HepG2 (cell line): ENCODE results near the gene TPD52L2. TPM values are rescaled to one million over a fixed set of nuclear protein-coding genes. Genes with fewer than 3 reads are reported as not detected.
A peak's percentile ranks its signal among the peaks of the same experiment; 100 is the strongest.

Source experiments
- AHR ChIP-seq: IDR thresholded peaks from 2 replicates; pipeline ENCODE4 v1.6.1; 2018; ENCODE audit warnings: missing genetic modification reagents, missing compliant biosample characterization
- FLYWCH1 ChIP-seq: sonication (generic); formaldehyde crosslinking; IDR thresholded peaks from 2 replicates; pipeline ENCODE4 v1.8.1; 2023; ENCODE audit warnings: mild to moderate bottlenecking, missing genetic modification reagents
- GABPB1 ChIP-seq: IDR thresholded peaks from 2 replicates; pipeline ENCODE4 v1.6.1; 2016; ENCODE audit warnings: mild to moderate bottlenecking, missing genetic modification reagents, moderate library complexity, missing compliant biosample characterization
- HDAC1 ChIP-seq: sonication (generic); formaldehyde crosslinking; IDR thresholded peaks from 2 replicates; pipeline ENCODE4 v1.5.1; 2020; ENCODE audit warnings: mild to moderate bottlenecking, missing genetic modification reagents
- HMG20A ChIP-seq: IDR thresholded peaks from 2 replicates; pipeline ENCODE4 v1.6.1; 2016; ENCODE audit warnings: borderline replicate concordance
- MAZ ChIP-seq, 2 experiments: sonication (generic) in 1 of 2; formaldehyde crosslinking in 1 of 2; IDR thresholded peaks; 2 replicates each; pipeline versions ENCODE4 v1.5.0 to v1.6.1; 2012 to 2020; ENCODE audit warnings: low read depth in 2 of 2, mild to moderate bottlenecking in 2 of 2, borderline replicate concordance in 1 of 2, improper control_type of control experiment in 1 of 2, low read length in 1 of 2, missing genetic modification reagents in 1 of 2, moderate library complexity in 1 of 2
- NFIB ChIP-seq: sonication (generic); formaldehyde crosslinking; IDR thresholded peaks from 2 replicates; pipeline ENCODE4 v1.9.0; 2021; ENCODE audit warnings: missing genetic modification reagents, mild to moderate bottlenecking, borderline replicate concordance
- RARG ChIP-seq: sonication (generic); formaldehyde crosslinking; IDR thresholded peaks from 2 replicates; pipeline ENCODE4 v1.4.0; 2020; ENCODE audit warnings: low read depth, mild to moderate bottlenecking, missing genetic modification reagents
- SATB2 ChIP-seq: sonication (generic); formaldehyde crosslinking; IDR thresholded peaks from 2 replicates; pipeline ENCODE4 v1.5.0; 2020; ENCODE audit warnings: missing genetic modification reagents
- SNAPC2 ChIP-seq: sonication (generic); formaldehyde crosslinking; IDR thresholded peaks from 2 replicates; pipeline ENCODE4 v1.8.1; 2022; ENCODE audit warnings: mild to moderate bottlenecking, missing genetic modification reagents
- SRF ChIP-seq: IDR thresholded peaks from 2 replicates; pipeline ENCODE4 v1.6.1; 2011; ENCODE audit warnings: mild to moderate bottlenecking, low read depth, low read length, moderate library complexity
- SRSF1 ChIP-seq: fragments of 200-400 bp; formaldehyde crosslinking; optimal IDR thresholded peaks from 2 replicates; pipeline ENCODE3; 2017; ENCODE audit warnings: mild to moderate bottlenecking, low read depth, low read length, moderate library complexity
- ZKSCAN8 ChIP-seq: IDR thresholded peaks from 2 replicates; pipeline ENCODE4 v1.6.1; 2016; ENCODE audit warnings: borderline replicate concordance, missing genetic modification reagents, missing compliant biosample characterization
- ZNF333 ChIP-seq: sonication (generic); formaldehyde crosslinking; IDR thresholded peaks from 2 replicates; pipeline ENCODE4 v1.4.0; 2020; ENCODE audit warnings: mild to moderate bottlenecking, missing genetic modification reagents, borderline replicate concordance
- ZNF777 ChIP-seq: sonication (generic); formaldehyde crosslinking; IDR thresholded peaks from 2 replicates; pipeline ENCODE4 v1.4.0; 2020; ENCODE audit warnings: missing genetic modification reagents
- polyA plus RNA-seq, 8 experiments: library from polyadenylated mRNA; depleted of rRNA in 3 of 8; stranded (reverse) in 7 of 8; unstranded in 1 of 8; fragments of >200 nt; fragmentation: Illumina TruSeq in 4 of 8; extraction: Trizol in 4 of 8; gene quantifications; 2 replicates each; pipeline versions ENCODE4 v1.2.1 to v1.2.3, GENCODE V29; 2011 to 2016; ENCODE audit warnings: low read depth in 4 of 8, missing spikeins in 1 of 8, mixed read lengths in 1 of 8; ENCODE audit not compliant: insufficient read depth in 1 of 8
- total RNA-seq, 5 experiments: library from RNA; depleted of rRNA; stranded (reverse); fragments of >200 nt; fragmentation: Illumina TruSeq; extraction: Trizol; gene quantifications; 2 replicates each; pipeline ENCODE4 v1.2.3, GENCODE V29; 2016; ENCODE audit warnings: low read depth in 1 of 5
- TF ChIP-seq, protein P1 (sequence below): IDR thresholded peaks from 2 replicates; pipeline ENCODE4 v1.6.1; 2018; ENCODE audit warnings: missing genetic modification reagents, mild to moderate bottlenecking, missing compliant biosample characterization
- TF ChIP-seq, protein P2 (sequence below): sonication (generic); formaldehyde crosslinking; IDR thresholded peaks from 2 replicates; pipeline ENCODE4 v1.4.0; 2020; ENCODE audit warnings: missing genetic modification reagents, borderline replicate concordance
- TF ChIP-seq, protein P3 (sequence below): sonication (generic); formaldehyde crosslinking; IDR thresholded peaks from 2 replicates; pipeline ENCODE4 v1.5.0; 2020; ENCODE audit warnings: mild to moderate bottlenecking, missing genetic modification reagents
- TF ChIP-seq, protein P4 (sequence below): sonication (generic); formaldehyde crosslinking; conservative IDR thresholded peaks from 2 replicates; pipeline ENCODE4 v1.4.0; 2020; ENCODE audit warnings: missing genetic modification reagents

Gene TPD52L2
- total and polyA plus RNA-seq, 2 of the 13 experiments (the other 11 are each of a cell fraction or from before 2014, with no cell fraction given): 156 to 184 TPM

DNA sequence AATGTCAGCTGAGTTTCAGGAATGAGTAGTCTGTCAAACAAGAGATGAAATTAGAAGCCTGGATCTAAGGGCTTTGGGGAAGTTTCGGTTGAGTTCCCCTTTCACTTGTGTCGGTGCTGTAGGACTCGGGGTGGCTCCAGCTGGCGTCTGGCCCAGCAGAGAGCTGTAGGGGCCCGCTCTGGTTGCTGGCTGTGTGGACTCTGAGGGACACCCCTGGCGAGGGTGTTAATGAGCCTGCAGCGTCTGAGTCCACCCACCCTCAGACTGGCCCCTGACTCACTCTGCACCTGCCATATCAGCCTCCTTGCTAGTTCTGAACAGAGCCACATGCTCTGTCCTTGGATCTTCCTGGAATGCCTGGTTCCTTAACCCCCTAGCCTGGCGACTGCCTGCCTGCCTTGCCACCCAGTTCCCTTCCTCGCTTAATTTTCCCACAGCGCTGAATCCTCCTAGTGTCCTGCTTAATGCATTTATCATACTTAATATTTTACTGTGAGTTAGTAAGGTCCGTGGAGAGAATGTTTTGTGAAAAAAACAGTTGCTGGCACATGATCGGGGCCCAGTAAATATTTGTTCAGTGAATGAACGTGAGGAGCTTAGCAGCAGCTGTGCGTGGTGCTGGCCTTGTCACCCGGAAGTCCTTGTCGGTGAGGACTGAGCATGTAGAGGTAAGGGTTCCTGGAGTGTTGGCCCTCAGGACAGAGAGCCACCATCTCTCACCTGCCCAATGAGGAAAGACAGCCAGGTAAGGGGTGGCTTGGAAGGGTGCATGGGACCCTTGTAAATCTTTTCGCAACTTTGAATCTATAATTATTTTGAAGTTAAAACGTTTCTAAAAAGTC is 31.4 kb downstream of the TPD52L2 start (continued):
- TF ChIP-seq, protein P1, sequence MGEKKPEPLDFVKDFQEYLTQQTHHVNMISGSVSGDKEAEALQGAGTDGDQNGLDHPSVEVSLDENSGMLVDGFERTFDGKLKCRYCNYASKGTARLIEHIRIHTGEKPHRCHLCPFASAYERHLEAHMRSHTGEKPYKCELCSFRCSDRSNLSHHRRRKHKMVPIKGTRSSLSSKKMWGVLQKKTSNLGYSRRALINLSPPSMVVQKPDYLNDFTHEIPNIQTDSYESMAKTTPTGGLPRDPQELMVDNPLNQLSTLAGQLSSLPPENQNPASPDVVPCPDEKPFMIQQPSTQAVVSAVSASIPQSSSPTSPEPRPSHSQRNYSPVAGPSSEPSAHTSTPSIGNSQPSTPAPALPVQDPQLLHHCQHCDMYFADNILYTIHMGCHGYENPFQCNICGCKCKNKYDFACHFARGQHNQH: peak; percentile 72; the same call in 1 of the 2 replicates
- TF ChIP-seq ZNF333 (CRISPR knock-in tag) (no peak), HDAC1 (CRISPR knock-in tag) (peak; percentile 96), MAZ (IDR thresholded peaks at IDR 0.05; ENCODE audit: borderline replicate concordance, low read depth, low read length) (no peak), MAZ (CRISPR knock-in tag; IDR thresholded peaks at IDR 0.05; ENCODE audit: low read depth) (peak; percentile 59; the same call in 1 of the 2 replicates), SRSF1 (no peak), FLYWCH1 (CRISPR knock-in tag) (no peak), NFIB (CRISPR knock-in tag) (no peak), ZNF777 (CRISPR knock-in tag) (0 out of 2 replicates have a peak, but pooled peaks have one; percentile 20), ZKSCAN8 (CRISPR knock-in tag) (peak; percentile 68; the same call in 1 of the 2 replicates), SRF (no peak), SATB2 (CRISPR knock-in tag) (peak; percentile 75; the same call in 1 of the 2 replicates), AHR (CRISPR knock-in tag) (peak; percentile 77; the same call in 1 of the 2 replicates), HMG20A (CRISPR knock-in tag) (no peak), RARG (CRISPR knock-in tag) (0 out of 2 replicates have a peak, but pooled peaks have one; percentile 17), GABPB1 (CRISPR knock-in tag) (peak; percentile 87), SNAPC2 (CRISPR knock-in tag) (peak; percentile 85; the same call in 1 of the 2 replicates)
- TF ChIP-seq, protein P2, sequence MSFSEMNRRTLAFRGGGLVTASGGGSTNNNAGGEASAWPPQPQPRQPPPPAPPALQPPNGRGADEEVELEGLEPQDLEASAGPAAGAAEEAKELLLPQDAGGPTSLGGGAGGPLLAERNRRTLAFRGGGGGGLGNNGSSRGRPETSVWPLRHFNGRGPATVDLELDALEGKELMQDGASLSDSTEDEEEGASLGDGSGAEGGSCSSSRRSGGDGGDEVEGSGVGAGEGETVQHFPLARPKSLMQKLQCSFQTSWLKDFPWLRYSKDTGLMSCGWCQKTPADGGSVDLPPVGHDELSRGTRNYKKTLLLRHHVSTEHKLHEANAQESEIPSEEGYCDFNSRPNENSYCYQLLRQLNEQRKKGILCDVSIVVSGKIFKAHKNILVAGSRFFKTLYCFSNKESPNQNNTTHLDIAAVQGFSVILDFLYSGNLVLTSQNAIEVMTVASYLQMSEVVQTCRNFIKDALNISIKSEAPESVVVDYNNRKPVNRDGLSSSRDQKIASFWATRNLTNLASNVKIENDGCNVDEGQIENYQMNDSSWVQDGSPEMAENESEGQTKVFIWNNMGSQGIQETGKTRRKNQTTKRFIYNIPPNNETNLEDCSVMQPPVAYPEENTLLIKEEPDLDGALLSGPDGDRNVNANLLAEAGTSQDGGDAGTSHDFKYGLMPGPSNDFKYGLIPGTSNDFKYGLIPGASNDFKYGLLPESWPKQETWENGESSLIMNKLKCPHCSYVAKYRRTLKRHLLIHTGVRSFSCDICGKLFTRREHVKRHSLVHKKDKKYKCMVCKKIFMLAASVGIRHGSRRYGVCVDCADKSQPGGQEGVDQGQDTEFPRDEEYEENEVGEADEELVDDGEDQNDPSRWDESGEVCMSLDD: 0 out of 2 replicates have a peak, but pooled peaks have one; percentile 66
- TF ChIP-seq, protein P3, sequence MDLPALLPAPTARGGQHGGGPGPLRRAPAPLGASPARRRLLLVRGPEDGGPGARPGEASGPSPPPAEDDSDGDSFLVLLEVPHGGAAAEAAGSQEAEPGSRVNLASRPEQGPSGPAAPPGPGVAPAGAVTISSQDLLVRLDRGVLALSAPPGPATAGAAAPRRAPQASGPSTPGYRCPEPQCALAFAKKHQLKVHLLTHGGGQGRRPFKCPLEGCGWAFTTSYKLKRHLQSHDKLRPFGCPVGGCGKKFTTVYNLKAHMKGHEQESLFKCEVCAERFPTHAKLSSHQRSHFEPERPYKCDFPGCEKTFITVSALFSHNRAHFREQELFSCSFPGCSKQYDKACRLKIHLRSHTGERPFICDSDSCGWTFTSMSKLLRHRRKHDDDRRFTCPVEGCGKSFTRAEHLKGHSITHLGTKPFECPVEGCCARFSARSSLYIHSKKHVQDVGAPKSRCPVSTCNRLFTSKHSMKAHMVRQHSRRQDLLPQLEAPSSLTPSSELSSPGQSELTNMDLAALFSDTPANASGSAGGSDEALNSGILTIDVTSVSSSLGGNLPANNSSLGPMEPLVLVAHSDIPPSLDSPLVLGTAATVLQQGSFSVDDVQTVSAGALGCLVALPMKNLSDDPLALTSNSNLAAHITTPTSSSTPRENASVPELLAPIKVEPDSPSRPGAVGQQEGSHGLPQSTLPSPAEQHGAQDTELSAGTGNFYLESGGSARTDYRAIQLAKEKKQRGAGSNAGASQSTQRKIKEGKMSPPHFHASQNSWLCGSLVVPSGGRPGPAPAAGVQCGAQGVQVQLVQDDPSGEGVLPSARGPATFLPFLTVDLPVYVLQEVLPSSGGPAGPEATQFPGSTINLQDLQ (CRISPR knock-in tag): peak; percentile 22; the same call in 1 of the 2 replicates
- TF ChIP-seq, protein P4, sequence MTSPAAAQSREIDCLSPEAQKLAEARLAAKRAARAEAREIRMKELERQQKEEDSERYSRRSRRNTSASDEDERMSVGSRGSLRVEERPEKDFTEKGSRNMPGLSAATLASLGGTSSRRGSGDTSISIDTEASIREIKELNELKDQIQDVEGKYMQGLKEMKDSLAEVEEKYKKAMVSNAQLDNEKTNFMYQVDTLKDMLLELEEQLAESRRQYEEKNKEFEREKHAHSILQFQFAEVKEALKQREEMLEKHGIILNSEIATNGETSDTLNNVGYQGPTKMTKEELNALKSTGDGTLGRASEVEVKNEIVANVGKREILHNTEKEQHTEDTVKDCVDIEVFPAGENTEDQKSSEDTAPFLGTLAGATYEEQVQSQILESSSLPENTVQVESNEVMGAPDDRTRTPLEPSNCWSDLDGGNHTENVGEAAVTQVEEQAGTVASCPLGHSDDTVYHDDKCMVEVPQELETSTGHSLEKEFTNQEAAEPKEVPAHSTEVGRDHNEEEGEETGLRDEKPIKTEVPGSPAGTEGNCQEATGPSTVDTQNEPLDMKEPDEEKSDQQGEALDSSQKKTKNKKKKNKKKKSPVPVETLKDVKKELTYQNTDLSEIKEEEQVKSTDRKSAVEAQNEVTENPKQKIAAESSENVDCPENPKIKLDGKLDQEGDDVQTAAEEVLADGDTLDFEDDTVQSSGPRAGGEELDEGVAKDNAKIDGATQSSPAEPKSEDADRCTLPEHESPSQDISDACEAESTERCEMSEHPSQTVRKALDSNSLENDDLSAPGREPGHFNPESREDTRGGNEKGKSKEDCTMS (CRISPR knock-in tag): no peak
